ENCODE data around the gene BAIAP2L1. TPM values are rescaled to one million over a fixed set of nuclear protein-coding genes. Genes with fewer than 3 reads are reported as not detected.

The BAIAP2L1 gene
- total RNA-seq, 1 experiment from 2014 or later = 120 TPM

GRCh38 chr7:98330926-98331529 lies 69.9 kb downstream of the BAIAP2L1 start:
- no peaks in the 10 kb centered on the region for H3K9me3 ChIP-seq (ENCODE audit: control insufficient read depth, insufficient read depth, low read depth, low read length)
- no peak overlapping the region for H3K27ac ChIP-seq (ENCODE audit: low read length)
- CTCF ChIA-PET = interaction anchor here (0.8 kb wide), 1 partner anchor 89 kb away, joined by 3 read pairs; no protein-coding TSS in a partner anchor
- no peaks in the 10 kb centered on the region for H3K4me1 ChIP-seq (ENCODE audit: control insufficient read depth, insufficient read depth, low read length)
- H3K27me3 ChIP-seq (ENCODE audit: control insufficient read depth, insufficient read depth, low read length) = no peaks in the 10 kb centered on the region
- no peaks in the 10 kb centered on the region for H3K36me3 ChIP-seq (ENCODE audit: control insufficient read depth, insufficient read depth, low read length)
- no TSS peak for BruUV-seq (replicated peaks)
- intact Hi-C loops (cut with micrococcal nuclease; ENCODE audit: unreplicated experiment) = no loop called here
- TF ChIP-seq REST (IDR thresholded peaks at IDR 0.05; ENCODE audit: insufficient read depth in 1 of 2, low read depth in 2 of 2, low read length in 1 of 2) (no peak), CTCF (IDR thresholded peaks at IDR 0.05) (no peak), TCF7L2 (IDR thresholded peaks at IDR 0.05; ENCODE audit: low read depth, low read length) (no peak), POLR2AphosphoS5 (IDR thresholded peaks at IDR 0.05; ENCODE audit: low read depth, low read length) (no peak), SIN3A (IDR thresholded peaks at IDR 0.05; ENCODE audit: borderline replicate concordance, insufficient read depth, low read depth, low read length) (no peak)
- no peak for DNase-seq (ENCODE audit: low read depth, low spot score)
- in situ Hi-C loops (cut with HindIII; ENCODE audit: low pct_unique_long_range_greater_than_20kb, low sequenced_read_pairs) = no loop called here
- POLR2A ChIA-PET = no interaction called here
- ATAC-seq = no peak
- H3K4me3 ChIP-seq (ENCODE audit: low read depth in 2 of 2, low read length in 2 of 2) = no peak overlapping the region

GRCh38 chr7:98329791-98330373 lies 71.0 kb downstream of the BAIAP2L1 start:
- Histone ChIP-seq H3K4me1 (ENCODE audit: control insufficient read depth, insufficient read depth, low read length) (no peaks in the 10 kb centered on the region), H3K27me3 (ENCODE audit: control insufficient read depth, insufficient read depth, low read length) (no peaks in the 10 kb centered on the region), H3K27ac (ENCODE audit: low read length) (no peak overlapping the region), H3K4me3 (ENCODE audit: low read depth in 2 of 2, low read length in 2 of 2) (no peak overlapping the region), H3K9me3 (ENCODE audit: control insufficient read depth, insufficient read depth, low read depth, low read length) (no peaks in the 10 kb centered on the region), H3K36me3 (ENCODE audit: control insufficient read depth, insufficient read depth, low read length) (no peaks in the 10 kb centered on the region)
- no peak for DNase-seq (ENCODE audit: low read depth, low spot score)
- ATAC-seq = no peak
- ChIA-PET CTCF (no interaction called here), POLR2A (no interaction called here)
- in situ Hi-C loops (cut with HindIII; ENCODE audit: low pct_unique_long_range_greater_than_20kb, low sequenced_read_pairs) (no loop called here), intact Hi-C loops (cut with micrococcal nuclease; ENCODE audit: unreplicated experiment) (no loop called here)
- no TSS peak for BruUV-seq (replicated peaks)
- no peak for TF ChIP-seq SIN3A (IDR thresholded peaks at IDR 0.05; ENCODE audit: borderline replicate concordance, insufficient read depth, low read depth, low read length)
- TF ChIP-seq CTCF (IDR thresholded peaks at IDR 0.05) = no peak
- TF ChIP-seq REST (IDR thresholded peaks at IDR 0.05; ENCODE audit: insufficient read depth in 1 of 2, low read depth in 2 of 2, low read length in 1 of 2) = no peak
- no peak for TF ChIP-seq POLR2AphosphoS5 (IDR thresholded peaks at IDR 0.05; ENCODE audit: low read depth, low read length)
- TF ChIP-seq TCF7L2 (IDR thresholded peaks at IDR 0.05; ENCODE audit: low read depth, low read length) = no peak

Data from Panc1 (cell line).